ENCODE data around the gene WBP4.
A peak's percentile ranks its signal among the peaks of the same experiment; 100 is the strongest.
"Not testable (repeated sequence)": the region's sequence is repeated elsewhere in the genome, so short reads cannot be mapped to it uniquely, and the experiment has no call there.

Gene WBP4, protein sequence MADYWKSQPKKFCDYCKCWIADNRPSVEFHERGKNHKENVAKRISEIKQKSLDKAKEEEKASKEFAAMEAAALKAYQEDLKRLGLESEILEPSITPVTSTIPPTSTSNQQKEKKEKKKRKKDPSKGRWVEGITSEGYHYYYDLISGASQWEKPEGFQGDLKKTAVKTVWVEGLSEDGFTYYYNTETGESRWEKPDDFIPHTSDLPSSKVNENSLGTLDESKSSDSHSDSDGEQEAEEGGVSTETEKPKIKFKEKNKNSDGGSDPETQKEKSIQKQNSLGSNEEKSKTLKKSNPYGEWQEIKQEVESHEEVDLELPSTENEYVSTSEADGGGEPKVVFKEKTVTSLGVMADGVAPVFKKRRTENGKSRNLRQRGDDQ

DNA sequence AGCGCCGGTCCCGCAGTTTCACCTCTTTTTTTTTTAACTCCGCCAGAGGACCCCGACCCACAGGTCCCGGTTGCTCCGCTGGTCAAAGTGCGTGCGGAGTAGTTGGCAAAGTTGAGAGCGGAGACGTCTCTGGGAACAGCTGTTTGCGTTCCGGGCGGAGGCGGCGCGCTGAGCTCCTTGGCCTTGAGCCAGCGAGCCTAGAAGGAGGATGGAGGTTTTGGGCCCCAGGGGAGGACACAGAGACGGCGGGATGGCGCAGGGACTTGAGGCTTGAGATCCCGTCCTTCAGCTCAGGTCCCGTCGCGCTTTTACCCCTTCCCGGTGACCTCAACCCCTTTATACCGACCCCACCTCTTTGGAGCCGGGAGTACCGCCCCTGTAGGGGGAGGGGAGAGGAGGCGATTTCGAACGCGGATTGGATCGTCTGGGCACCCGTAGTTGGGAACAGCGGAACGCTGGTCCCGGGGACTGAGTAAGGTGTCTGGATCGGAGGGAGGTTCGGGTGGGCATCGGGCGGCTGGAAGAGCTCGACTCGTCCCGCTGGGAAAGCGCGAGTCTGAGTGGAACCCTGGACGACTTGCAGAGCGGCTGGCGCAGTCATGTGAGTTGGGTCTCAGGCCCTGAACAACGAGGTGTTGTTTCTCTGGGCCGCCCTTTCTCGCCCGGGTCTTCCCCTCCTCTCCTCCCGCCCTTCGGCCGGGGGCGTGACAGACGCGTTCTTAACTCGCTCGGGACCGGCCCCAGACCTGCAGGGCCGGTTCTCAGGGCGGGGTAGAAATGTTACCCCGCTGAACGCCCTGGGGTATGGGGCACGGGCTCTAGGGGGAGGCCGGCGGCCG, at the start of gene WBP4:
Gene WBP4 (plus strand): TSS at position 435 of the 839 bp plus-strand sequence. CDS start 165 bp downstream, at position 600.
- DNase-seq (ENCODE audit: low spot score), result peak; percentile 91

DNA sequence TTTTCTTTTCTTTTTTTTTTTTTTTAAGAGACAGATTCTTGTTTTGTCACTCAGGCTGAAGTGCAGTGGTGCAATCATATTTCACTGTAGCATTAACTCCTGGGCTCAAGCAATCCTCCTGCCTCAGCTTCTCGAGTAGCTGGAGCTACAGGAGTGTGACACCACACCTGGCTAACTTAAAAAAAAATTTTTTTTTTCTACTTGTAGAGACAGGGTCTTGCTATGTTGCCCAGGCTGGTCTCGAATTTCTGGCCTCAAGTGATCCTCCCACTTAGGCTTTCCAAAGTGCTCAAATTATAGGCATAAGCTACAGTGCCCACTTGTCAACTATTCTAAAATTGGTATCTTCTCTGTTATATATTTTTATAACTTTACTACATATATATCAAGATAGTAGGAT, 48.8 kb upstream of the WBP4 start:
- no peak for DNase-seq (ENCODE audit: low spot score)

DNA sequence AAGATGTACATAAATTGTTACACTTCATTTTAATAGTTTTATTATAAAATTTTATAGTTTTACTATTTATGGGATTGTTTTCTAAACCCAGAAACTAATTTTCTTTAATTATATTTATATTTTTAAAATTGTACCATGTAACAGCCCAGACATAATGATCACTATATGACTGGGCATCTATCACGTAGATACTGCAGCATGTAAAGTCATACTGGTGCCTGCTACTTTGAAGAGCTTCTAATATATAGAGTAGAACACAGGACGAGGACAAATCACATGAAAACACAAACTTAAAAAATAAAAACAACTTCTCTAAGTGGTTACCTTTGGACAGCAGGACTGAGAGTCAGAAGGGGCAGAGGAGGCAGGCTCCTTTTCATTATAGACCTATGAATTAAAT, 47.5 kb upstream of the WBP4 start:
- no peak for DNase-seq (ENCODE audit: low spot score)

DNA sequence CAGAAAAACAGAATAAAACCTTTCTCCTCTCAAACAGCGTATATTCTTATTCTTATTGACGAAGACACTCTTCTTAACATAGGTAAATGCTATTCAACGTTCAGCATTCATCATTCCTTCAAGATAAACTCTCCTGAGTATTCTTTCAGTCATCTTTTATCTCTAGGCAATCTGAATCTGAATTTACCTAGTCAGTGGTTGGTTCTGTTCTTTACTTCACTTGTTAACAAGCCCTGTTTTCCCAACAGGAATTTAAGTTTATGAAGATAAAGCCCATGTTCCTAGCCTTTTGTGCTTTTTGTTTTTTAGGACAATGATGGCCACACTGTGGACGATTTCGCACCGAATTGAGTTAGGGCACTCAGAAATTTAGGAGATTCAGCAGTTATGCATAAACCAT, 45.4 kb upstream of the WBP4 start:
- no peak for DNase-seq (ENCODE audit: low spot score)

DNA sequence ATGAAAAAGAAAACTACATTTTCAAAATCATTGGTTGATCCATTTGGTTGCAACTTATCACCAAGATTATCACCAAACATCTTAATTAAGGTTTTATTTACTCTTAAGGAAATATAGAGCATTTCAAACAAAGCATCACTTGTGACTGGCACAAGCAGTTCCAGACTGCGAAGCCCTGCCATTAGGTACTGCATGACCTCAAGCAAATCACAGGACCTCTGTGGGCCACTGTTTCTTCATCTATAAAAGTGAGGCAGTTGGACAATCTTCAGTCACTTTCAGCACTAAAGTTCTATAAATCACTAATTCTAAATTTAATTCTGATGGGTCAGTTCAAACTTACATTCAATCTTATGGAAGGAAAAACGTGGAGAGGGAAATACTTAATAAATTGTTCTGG, 44.1 kb upstream of the WBP4 start:
- DNase-seq (ENCODE audit: low spot score), result no peak

DNA sequence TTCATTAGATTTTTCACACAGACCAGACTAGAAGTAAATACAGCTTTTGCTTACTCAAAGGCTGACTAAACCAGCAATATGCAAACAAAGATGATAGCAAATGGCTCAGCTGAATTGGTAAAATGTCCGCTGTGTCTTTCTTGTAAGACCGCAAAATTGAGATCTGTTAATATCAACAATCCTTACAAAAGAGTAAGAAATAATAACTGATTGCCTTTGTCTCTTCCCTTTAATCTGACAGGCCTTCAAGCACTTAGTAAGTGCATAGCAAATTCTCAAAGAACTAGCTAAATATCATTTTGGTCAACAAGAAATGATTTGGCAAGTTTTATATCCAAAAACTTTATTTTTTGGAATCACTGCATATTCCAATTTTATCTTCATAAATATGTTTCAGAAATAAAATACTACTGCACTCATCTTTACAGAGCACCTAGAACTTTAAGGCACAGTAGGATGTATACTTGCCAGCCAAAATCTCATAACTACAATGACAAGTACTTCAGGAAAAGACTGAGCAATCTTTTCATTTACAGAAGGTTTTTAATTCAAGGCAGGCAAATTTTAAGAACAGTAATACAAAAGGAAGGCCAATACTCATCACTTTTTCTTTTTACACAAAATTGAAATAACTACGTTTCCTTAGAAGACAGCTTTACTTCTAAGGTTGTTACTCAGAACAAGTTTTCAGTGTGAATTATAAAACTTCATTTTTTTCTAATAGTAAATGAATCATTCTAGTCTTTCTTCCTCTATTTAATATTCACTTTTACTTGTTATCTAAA, 43.3 kb upstream of the WBP4 start:
- DNase-seq (ENCODE audit: low spot score), result no peak

DNA sequence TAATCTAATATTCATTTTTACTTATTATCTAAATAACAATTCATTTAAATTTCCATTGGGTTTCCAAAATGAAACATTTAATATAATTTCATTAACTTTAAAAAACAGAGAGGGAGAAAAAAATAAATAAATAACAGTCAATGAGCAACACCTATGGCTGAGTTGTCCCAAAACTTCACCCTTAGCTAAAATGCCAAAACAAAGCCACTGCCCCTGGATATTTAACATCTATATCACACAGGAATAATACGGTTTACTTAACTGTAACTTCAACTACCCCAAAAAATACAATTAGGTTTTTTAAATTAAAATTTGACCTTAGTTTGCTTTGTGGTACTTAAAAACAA, 42.7 kb upstream of the WBP4 start:
- no peak for DNase-seq (ENCODE audit: low spot score)

DNA sequence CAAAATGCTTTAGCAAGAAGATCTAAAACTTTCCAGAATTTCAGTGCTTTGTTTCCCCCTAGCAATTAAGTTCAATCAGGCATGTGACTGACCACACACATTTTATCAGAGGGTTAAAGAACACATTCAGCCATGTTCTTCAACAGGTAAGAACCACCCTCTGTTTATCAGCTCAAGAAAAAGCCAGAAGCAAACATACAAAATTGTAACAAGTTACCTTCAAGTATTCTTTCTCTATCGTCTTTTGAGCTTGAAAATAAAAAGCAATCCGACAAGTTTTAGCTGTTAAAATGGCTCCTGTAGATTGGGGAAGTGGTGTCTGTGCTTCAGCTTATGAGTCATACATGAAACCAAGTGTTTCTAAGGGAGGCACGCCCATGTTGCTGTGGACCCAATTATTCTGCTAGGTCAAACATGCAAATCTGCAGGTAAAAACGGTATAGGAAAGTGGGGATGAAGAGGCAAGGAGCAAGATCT, 42.3 kb upstream of the WBP4 start, which contains the start of gene ELF1:
Gene ELF1 (minus strand): TSS at position 306 of the 477 bp plus-strand sequence. CDS start 37,262 bp downstream, outside the sequence.
- peak; percentile 34 for DNase-seq (ENCODE audit: low spot score)

DNA sequence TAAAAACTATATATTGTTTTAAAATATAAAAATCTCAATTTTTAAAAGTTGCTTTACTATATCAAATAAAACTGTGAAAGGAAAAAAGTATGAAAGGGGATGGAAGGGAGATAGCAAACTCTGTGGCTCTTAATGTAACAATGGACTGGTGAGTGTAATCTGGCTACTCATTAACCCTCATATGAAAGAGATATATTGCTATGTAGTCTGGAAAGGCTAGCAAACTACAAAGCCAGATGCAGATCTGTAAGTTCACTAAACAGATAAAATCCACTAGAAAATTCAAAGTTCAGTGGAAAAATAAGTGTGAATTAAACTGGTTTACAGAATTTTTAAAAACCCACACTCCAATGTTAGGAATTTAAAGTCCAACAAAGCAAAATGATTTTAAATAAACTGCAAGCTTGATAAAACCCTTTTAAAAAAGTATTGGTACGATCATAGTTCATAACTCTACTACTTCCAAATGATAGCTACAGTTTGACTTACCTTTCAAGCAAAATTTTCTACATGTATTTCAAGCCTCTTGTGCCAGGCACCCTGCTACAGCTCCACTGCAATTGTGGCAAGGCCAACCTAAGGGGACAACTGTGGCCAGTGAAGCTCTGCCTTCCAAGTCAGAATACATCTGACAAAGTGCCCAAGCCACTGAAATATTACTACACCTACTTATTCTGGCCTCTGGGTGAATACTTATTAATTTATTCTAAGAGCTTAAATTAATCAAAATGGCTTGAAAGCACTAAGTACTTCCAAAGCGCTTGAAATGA, 41.5 kb upstream of the WBP4 start:
- DNase-seq (ENCODE audit: low spot score), result no peak

DNA sequence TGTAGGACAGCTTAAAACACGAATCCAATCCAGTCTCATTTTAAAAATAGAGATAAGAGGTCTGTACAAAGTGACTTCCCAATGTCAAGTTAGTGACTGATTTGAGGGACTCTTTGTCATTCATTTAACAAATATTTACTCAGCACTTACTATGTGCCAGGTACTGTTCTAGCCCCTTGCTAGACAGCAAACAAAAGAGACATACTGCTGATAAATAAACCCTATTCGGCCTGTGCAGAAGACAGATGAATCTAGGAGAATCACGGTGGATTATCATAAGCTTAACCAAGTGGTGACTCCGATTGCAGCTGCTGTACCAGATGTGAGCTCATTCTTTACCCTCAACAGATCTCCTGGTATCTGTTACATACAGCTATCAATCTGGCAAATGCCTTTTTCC, 35.8 kb upstream of the WBP4 start:
- no peak for DNase-seq (ENCODE audit: low spot score)

DNA sequence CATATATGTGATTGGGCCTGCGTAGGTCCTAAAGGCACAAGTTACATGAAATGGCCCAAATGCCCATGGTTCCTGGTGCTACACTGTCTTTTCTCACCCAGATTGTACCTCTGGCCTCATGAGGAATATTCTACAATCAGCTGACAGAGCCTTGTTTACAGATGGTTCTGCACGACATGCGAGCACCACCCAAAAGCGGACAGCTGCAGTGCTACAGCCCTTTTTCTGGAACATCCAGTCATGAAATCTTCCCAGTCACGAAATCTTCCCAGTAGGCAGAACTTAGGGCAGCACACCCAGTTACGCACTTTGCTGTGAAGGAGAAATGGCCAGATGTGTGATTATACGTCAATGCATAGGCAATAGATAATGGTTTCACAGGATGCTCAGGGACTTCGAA, 34.5 kb upstream of the WBP4 start:
- DNase-seq (ENCODE audit: low spot score), result no peak

DNA sequence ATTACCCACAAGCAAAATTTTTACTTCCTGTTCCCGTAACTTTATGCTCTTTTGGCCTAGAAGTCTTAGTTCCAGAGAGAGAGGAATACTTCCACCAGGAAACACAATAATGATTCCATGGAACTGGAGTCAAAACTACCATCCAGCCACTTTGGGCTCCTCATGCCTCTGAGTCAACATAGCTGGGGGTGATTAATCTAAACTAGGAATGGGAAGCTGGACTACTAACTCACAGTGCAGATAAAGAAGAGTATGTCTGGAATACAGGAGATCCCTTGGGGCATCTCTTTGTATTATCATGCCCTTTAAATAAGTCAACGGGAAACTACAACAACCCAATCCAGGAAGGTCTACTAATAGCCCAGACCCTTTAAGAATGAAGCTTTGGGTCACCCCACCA, 33.3 kb upstream of the WBP4 start:
- no peak for DNase-seq (ENCODE audit: low spot score)

DNA sequence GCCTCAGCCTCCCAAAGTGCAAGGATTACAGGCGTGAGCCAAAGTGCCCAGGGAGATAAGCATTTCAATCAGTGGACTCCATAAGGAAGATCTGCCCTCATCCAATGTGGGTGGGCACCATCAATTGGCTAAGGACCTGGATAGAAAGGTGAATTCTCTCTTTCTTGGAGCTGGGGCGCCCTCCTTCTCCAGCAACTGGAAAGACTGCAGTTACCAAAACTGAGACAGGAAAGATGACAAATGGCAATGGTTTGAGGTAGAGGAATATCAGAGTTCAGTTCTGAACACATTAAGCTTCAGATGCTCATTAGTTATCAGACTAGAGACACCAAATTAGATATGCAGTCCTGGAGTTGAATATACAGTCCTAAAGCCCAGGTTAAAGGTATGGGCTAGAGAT, 31.7 kb upstream of the WBP4 start:
- DNase-seq (ENCODE audit: low spot score), result no peak

DNA sequence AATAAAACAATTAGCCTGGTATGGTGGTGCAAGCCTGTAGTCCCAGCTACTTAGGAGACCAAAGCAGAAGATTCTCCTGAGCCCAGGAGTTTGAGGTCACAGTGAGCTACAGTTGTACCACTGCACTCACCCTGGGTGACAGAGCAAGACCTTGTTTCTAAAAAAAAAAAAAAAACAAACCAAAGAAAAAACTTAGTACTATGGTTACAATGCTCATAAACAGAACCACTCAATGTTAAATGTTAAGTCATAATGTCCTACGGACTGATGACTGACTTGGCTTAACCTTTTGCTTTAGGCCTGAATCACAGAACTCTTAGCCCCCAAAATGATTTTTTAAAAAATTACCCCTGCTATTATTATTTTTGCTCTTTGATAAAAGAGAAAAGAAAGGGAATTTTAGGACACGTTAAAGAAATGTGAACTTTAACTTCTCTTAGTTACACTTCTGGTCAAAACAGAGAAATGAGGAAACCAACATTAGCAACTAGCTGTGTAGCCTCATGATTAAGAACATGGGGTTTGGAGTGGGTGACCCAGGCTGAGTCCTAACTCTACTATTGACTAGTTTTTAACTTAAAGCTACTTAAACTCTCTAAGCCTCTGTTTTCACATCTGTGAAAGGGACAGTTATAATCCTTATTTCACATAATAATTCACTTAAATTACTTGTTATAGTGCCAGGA, 28.5 kb upstream of the WBP4 start:
- DNase-seq (ENCODE audit: low spot score), result no peak

DNA sequence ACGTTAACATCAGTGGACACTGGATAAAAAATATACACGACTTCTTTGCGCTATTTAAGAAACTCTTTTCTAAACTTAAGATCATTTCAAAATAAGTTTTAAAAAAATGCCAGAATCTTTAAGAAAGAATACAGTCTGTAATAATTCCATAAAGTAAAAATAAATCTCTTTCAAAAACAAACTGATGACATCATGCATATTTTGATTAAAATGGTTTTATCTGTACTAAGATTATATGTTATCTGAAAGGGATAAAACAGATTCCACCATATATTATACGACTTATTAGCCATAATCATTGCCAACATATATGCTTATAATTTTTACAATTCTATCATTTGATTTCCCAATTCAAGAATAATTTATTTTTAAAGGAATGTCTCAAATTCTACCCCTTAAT, 26.9 kb upstream of the WBP4 start:
- DNase-seq (ENCODE audit: low spot score), result no peak

DNA sequence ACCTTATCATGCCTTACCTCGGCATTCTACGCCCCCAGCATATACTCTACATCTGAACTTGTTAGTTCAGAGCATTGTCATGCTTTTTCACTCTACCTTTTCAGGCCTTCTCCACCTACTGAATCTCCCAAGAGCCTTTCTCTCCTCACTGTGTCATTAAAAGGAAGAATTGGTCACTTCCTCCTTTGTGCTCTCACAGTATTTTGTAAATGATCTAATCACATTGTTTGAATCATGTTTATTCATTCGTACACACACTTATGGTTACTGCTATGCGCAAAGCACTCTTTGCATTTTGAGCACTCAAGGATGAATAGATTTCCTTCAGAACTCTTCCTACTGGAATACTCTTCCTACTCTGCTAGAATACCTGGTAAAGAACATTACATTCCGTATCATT, 26.4 kb upstream of the WBP4 start:
- DNase-seq (ENCODE audit: low spot score), result no peak

DNA sequence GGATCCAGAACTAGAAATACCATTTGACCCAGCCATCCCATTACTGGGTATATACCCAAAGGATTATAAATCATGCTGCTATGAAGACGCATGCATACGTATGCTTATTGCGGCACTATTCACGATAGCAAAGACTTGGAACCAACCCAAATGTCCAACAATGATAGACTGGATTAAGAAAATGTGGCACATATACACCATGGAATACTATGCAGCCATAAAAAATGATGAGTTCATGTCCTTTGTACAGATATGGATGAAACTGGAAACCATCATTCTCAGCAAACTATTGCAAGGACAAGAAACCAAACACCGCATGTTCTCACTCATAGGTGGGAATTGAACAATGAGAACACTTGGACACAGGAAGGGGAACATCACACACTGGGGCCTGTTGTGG, 24.8 kb upstream of the WBP4 start:
- DNase-seq (ENCODE audit: low spot score), result not testable (repeated sequence)

DNA sequence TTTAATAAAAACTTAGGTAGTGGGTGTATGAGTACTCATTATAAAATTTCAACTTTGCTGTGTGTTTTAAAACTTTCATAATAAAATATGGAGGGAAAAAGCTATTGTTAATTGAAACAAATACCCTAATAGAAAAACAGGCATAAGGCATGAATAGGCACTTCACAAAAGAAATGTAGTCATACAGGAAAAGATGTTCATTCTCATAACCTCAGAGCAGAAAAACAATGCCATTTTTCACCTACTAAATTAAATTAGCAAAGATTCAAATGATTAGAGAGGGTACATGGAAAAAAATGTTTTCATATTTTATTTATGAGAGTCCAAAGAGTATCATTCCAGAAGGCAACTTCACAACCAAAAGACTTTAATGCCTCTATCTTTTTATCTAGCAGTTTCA, 21.6 kb upstream of the WBP4 start:
- DNase-seq (ENCODE audit: low spot score), result no peak

DNA sequence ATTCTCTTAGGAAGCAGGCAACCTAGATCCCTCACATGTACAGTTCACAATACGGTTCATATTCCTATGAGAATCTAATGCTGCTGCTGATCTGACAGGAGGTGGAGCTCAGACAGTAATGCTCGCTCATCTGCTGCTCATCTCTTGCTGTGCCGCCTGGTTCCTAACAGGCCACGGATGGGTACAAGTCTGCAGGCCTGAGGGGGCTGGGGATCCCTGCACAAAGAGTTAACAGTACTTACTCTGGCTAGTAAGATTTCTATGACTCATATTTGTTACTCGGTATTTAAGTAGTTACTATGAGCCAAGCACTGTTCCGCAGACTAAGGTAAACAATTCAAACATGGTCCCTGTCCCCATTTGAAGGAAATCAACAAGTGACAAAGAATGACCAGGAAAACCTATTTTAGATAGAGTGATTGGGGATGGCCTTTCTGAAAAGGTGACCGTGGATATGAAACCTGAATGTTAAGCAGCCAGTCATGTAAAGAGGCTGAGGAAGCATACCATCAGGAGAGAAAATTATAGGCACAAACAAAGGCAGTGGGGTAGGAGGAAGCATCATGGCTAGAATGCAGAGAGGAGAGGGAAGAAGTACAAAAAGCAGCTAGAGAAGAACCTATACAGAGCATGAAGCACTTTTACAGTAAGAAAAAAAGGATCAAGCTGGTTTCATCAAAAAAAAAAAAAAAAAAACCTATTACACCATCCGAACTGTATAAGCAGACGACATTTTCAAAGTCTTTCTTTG, 20.6 kb upstream of the WBP4 start:
- no peak for DNase-seq (ENCODE audit: low spot score)

DNA sequence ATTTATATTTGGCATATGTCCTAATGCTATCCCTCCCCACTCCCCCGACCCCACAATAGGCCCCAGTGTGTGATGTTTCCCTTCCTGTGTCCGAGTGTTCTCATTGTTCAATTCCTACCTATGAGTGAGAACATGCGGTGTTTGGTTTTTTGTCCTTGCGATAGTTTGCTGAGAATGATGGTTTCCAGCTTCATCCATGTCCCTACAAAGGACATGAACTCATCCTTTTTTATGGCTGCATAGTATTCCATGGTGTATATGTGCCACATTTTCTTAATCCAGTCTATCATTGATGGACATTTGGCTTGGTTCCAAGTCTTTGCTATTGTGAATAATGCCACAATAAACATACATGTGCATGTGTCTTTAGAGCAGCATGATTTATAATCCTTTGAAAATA, 18.9 kb upstream of the WBP4 start:
- not testable (repeated sequence) for DNase-seq (ENCODE audit: low spot score)
